A673 (cell line): Measurements from ENCODE around the gene DACT2.

Experiments
- EZH2 ChIP-seq: fragments of 200-600 bp; sonication (generic); IDR thresholded peaks from 2 replicates; pipeline ENCODE4 v1.6.1; 2017; ENCODE audit warnings: borderline replicate concordance, low read depth, mild to moderate bottlenecking, mixed read lengths, antibody characterized with exemption, low read length; ENCODE audit not compliant: poor library complexity, severe bottlenecking
- TF ChIP-seq, protein P1 (sequence below): fragments of 300-800, 200-600 bp; sonication (generic); conservative IDR thresholded peaks from 2 replicates; pipeline ENCODE4 v1.5.1; 2017; ENCODE audit warnings: low read depth, mild to moderate bottlenecking, antibody characterized with exemption, low read length, moderate library complexity, mixed read lengths

DNA sequence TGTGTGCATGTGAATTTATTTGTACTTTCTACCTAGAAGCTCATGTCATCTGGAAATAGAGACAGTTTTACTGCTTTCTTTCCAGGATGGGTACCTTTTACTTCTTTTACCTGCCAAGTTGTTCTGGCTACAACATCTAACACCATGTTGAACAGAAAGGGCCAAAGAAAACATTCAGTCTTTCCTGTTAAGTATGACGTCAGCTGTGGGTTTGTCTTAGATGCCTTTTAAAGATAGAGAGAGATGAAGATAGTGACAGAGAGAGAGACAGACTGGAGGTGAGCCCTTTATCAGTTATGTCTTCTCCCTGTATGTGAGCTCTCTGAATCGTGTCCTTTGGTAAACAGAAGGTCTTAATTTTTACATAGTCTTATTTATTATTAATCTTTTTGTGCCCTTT, 3.4 kb upstream of the DACT2 start:
- TF ChIP-seq, protein P1, sequence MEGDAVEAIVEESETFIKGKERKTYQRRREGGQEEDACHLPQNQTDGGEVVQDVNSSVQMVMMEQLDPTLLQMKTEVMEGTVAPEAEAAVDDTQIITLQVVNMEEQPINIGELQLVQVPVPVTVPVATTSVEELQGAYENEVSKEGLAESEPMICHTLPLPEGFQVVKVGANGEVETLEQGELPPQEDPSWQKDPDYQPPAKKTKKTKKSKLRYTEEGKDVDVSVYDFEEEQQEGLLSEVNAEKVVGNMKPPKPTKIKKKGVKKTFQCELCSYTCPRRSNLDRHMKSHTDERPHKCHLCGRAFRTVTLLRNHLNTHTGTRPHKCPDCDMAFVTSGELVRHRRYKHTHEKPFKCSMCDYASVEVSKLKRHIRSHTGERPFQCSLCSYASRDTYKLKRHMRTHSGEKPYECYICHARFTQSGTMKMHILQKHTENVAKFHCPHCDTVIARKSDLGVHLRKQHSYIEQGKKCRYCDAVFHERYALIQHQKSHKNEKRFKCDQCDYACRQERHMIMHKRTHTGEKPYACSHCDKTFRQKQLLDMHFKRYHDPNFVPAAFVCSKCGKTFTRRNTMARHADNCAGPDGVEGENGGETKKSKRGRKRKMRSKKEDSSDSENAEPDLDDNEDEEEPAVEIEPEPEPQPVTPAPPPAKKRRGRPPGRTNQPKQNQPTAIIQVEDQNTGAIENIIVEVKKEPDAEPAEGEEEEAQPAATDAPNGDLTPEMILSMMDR: no peak
- no peak for TF ChIP-seq EZH2
